Nephron (organoid): Measurements from ENCODE around the gene RBM12.

Source experiments
- H3K27ac Mint-ChIP-seq, 3 experiments: 2 replicates each; pipeline ENCODE4 v1.8.0; 2020; ENCODE audit warnings: mixed read lengths in 3 of 3, mild to moderate bottlenecking in 2 of 3, moderate library complexity in 1 of 3
- H3K27me3 Mint-ChIP-seq: 2 replicates; pipeline ENCODE4 v1.8.0; 2021; ENCODE audit warnings: low read depth, mild to moderate bottlenecking, moderate library complexity, mixed read lengths
- H3K36me3 Mint-ChIP-seq: 2 replicates; pipeline ENCODE4 v1.8.0; 2020; ENCODE audit warnings: low read depth, mixed read lengths
- H3K4me1 Mint-ChIP-seq: 2 replicates; pipeline ENCODE4 v1.8.0; 2020; ENCODE audit warnings: mixed read lengths
- H3K4me3 Mint-ChIP-seq, 3 experiments: 2 replicates each; pipeline ENCODE4 v1.8.0; 2020; ENCODE audit warnings: mild to moderate bottlenecking in 3 of 3, mixed read lengths in 3 of 3, moderate library complexity in 2 of 3
- H3K9me3 Mint-ChIP-seq: 2 replicates; pipeline ENCODE4 v1.8.0; 2020; ENCODE audit warnings: mixed read lengths
- TF ChIP-seq, protein P1 (sequence below), 3 experiments: fragments of 200-600 bp; sonication (generic); IDR thresholded peaks; one replicate each; pipeline ENCODE4 v1.5.0; 2021; ENCODE audit warnings: antibody characterized with exemption in 3 of 3; ENCODE audit not compliant: unreplicated experiment in 3 of 3

RBM12 gene

DNA sequence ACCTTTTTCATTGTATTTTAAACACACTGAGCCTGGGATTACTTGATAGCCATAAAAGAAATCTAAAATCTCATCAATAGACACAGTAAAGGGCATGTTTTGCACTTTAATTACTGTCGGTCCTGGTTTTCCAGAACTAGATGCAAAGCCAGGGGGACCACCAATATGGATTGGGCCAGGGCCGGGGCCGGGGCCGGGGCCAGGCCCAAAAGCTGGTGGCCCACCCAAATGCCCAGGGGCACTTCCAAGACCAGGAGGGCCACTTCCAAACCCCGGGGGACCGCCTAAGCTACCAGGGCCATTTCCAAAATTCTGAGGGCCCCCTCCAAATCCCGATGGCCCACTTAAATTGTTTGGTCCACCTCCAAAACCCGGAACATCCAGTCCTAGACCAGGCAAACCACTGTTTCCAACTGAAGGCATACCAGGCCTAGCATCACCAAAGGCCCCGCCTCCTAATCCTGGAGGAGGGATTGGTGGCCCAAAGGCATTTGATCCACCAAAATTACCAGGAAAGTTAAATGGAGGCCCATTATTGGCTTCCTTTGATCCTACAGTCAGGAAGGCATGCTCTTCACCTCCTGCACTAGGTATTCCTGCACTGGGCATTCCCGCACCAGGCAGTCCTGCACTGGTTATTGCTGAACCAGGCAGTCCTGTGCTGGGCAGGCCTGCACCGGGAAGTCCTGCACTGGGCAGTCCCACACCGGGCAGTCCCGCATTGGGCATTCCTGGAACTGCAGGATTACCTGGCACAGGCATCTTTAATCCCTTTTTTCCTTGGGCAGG lies 11.9 kb downstream of the RBM12 start:
- Mint-ChIP-seq H3K4me3 (no peak overlapping the region), H3K9me3 (no peaks in the 10 kb centered on the region), H3K27me3 (no peaks in the 10 kb centered on the region), H3K27ac (no peak overlapping the region), H3K4me1 (peaks cover 11% of the 10 kb centered on the region), H3K36me3 (peaks cover 38% of the 10 kb centered on the region)
- TF ChIP-seq, protein P1, sequence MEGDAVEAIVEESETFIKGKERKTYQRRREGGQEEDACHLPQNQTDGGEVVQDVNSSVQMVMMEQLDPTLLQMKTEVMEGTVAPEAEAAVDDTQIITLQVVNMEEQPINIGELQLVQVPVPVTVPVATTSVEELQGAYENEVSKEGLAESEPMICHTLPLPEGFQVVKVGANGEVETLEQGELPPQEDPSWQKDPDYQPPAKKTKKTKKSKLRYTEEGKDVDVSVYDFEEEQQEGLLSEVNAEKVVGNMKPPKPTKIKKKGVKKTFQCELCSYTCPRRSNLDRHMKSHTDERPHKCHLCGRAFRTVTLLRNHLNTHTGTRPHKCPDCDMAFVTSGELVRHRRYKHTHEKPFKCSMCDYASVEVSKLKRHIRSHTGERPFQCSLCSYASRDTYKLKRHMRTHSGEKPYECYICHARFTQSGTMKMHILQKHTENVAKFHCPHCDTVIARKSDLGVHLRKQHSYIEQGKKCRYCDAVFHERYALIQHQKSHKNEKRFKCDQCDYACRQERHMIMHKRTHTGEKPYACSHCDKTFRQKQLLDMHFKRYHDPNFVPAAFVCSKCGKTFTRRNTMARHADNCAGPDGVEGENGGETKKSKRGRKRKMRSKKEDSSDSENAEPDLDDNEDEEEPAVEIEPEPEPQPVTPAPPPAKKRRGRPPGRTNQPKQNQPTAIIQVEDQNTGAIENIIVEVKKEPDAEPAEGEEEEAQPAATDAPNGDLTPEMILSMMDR (IDR thresholded peaks at IDR 0.05; ENCODE audit: unreplicated experiment in 3 of 3), result no peak

DNA sequence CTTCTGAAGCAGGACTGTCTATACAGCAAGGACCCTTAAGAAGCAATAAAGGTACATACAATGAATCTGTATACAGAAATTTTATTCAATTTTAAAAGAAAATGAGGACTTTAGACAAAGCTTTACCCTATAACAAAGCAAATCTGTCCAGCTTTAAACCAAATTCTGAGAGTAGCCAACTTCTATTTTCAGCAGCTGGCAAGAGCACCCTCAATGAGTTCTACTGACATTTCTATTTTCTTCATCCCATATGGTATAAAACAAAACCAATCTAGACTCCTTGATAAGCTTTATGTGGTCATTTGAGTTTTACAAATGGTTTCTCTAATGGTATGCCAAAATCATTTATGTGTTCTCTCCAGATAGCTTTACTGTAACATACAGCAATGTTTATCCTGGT lies 12.7 kb downstream of the RBM12 start:
- H3K27me3 Mint-ChIP-seq, result no peaks in the 10 kb centered on the region
- no peak overlapping the region for H3K4me3 Mint-ChIP-seq
- TF ChIP-seq, protein P1 (IDR thresholded peaks at IDR 0.05; ENCODE audit: unreplicated experiment in 3 of 3), result no peak
- H3K4me1 Mint-ChIP-seq, result peaks cover 5% of the 10 kb centered on the region
- H3K27ac Mint-ChIP-seq, result no peak overlapping the region
- H3K36me3 Mint-ChIP-seq, result peaks cover 37% of the 10 kb centered on the region
- no peaks in the 10 kb centered on the region for H3K9me3 Mint-ChIP-seq

DNA sequence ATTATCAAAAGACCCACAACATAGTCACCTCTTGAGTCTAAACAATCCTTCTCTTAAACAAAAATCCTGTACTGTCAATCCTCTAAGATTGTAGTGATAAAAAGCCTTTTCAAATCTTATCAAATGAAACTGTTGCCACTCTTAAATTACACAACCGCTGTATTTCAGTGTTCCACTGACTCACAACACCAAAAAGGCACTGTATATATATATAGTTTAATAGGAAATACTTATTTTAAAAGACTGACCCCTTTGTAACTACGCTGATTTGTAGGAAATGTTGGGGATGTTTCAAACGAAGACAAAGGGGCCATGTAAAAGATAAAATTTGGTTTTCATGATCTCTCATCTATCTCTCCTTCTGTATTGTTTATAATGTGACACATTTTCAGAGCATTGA lies 14.1 kb downstream of the RBM12 start:
- Mint-ChIP-seq H3K27me3 (no peaks in the 10 kb centered on the region), H3K4me3 (no peak overlapping the region), H3K4me1 (peaks cover 5% of the 10 kb centered on the region), H3K27ac (no peak overlapping the region), H3K9me3 (no peaks in the 10 kb centered on the region), H3K36me3 (peaks cover 37% of the 10 kb centered on the region)
- TF ChIP-seq, protein P1 (IDR thresholded peaks at IDR 0.05; ENCODE audit: unreplicated experiment in 3 of 3), result no peak

GRCh38 chr20:35648836-35649235 lies 15.9 kb downstream of the RBM12 start:
- Mint-ChIP-seq H3K27ac (no peak overlapping the region), H3K9me3 (no peaks in the 10 kb centered on the region), H3K4me1 (peaks cover 5% of the 10 kb centered on the region), H3K27me3 (no peaks in the 10 kb centered on the region), H3K36me3 (peaks cover 37% of the 10 kb centered on the region), H3K4me3 (no peak overlapping the region)
- TF ChIP-seq, protein P1 (IDR thresholded peaks at IDR 0.05; ENCODE audit: unreplicated experiment in 3 of 3), result no peak

DNA sequence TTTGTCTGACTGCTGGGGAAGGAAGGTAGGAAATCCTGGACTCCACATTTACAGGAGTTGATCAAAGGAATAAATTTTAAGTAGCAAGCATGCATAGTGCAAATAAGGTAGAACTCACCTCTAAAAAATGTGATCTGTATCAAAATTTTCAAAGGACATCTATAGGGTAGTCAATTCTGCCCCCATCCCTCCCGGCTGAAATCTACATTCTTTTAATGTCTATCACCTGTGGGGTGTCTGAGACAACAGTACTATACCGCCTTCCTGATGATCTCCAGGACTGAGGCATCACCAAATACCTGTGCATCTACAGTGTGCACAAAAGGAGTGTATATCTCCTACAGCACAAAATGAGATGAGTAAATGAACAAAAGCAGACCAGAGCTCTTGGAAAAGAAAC lies 19.9 kb downstream of the RBM12 start:
- H3K36me3 Mint-ChIP-seq, result peaks cover 22% of the 10 kb centered on the region
- no peaks in the 10 kb centered on the region for H3K9me3 Mint-ChIP-seq
- no peak overlapping the region for H3K27ac Mint-ChIP-seq
- H3K4me3 Mint-ChIP-seq, result no peak overlapping the region
- peaks cover 23% of the 10 kb centered on the region for H3K4me1 Mint-ChIP-seq
- TF ChIP-seq, protein P1 (IDR thresholded peaks at IDR 0.05; ENCODE audit: unreplicated experiment in 3 of 3), result no peak
- H3K27me3 Mint-ChIP-seq, result no peaks in the 10 kb centered on the region

- peaks cover 6% of the 10 kb centered on the region for H3K36me3 Mint-ChIP-seq
- no peaks in the 10 kb centered on the region for H3K27me3 Mint-ChIP-seq
- TF ChIP-seq, protein P1 (IDR thresholded peaks at IDR 0.05; ENCODE audit: unreplicated experiment in 3 of 3), result no peak
- H3K9me3 Mint-ChIP-seq, result no peaks in the 10 kb centered on the region
- no peak overlapping the region for H3K27ac Mint-ChIP-seq
- H3K4me3 Mint-ChIP-seq, result no peak overlapping the region
- peaks cover 25% of the 10 kb centered on the region for H3K4me1 Mint-ChIP-seq
These were observed 21.7 kb downstream of the RBM12 start for GRCh38 chr20:35643045-35643444.
